HepG2 (cell line): ENCODE data around the gene MORF4L1. TPM values are rescaled to one million over a fixed set of nuclear protein-coding genes. Genes with fewer than 3 reads are reported as not detected.

Experiments
- ARID2 ChIP-seq: sonication (generic); formaldehyde crosslinking; IDR thresholded peaks from 2 replicates; pipeline ENCODE4 v1.8.1; 2022; ENCODE audit warnings: mild to moderate bottlenecking, missing genetic modification reagents, borderline replicate concordance
- FOSL1 ChIP-seq: sonication (generic); formaldehyde crosslinking; IDR thresholded peaks from 2 replicates; pipeline ENCODE4 v1.9.0; 2021; ENCODE audit warnings: missing genetic modification reagents, borderline replicate concordance
- MAFF ChIP-seq: IDR thresholded peaks from 2 replicates; pipeline ENCODE4 v1.6.1; 2011; ENCODE audit warnings: low read depth, low read length, improper control_type of control experiment
- MED1 ChIP-seq: sonication (generic); formaldehyde crosslinking; IDR thresholded peaks from 2 replicates; pipeline ENCODE4 v1.4.0; 2020; ENCODE audit warnings: missing genetic modification reagents
- MIER2 ChIP-seq: IDR thresholded peaks from 2 replicates; pipeline ENCODE4 v1.6.1; 2016; ENCODE audit warnings: missing biosample characterization, missing genetic modification reagents
- MTA1 ChIP-seq: sonication (generic); formaldehyde crosslinking; IDR thresholded peaks from 2 replicates; pipeline ENCODE4 v1.4.0; 2020; ENCODE audit warnings: missing genetic modification reagents, mild to moderate bottlenecking, borderline replicate concordance
- MTF1 ChIP-seq: sonication (generic); formaldehyde crosslinking; IDR thresholded peaks from 2 replicates; pipeline ENCODE4 v1.5.0; 2020; ENCODE audit warnings: missing genetic modification reagents
- NR1H2 ChIP-seq: sonication (generic); formaldehyde crosslinking; IDR thresholded peaks from 2 replicates; pipeline ENCODE4 v1.8.1; 2022; ENCODE audit warnings: low read depth, missing genetic modification reagents, borderline replicate concordance
- POLR2AphosphoS2 ChIP-seq: IDR thresholded peaks from 2 replicates; pipeline ENCODE4 v1.6.1; 2011; ENCODE audit warnings: low read depth, low read length, improper control_type of control experiment
- SMYD3 ChIP-seq: sonication (generic); formaldehyde crosslinking; IDR thresholded peaks from 2 replicates; pipeline ENCODE4 v1.8.1; 2023; ENCODE audit warnings: mild to moderate bottlenecking, missing genetic modification reagents
- ZFYVE20 ChIP-seq: sonication (generic); formaldehyde crosslinking; IDR thresholded peaks from 2 replicates; pipeline ENCODE4 v1.8.0; 2023; ENCODE audit warnings: low read depth, mild to moderate bottlenecking, moderate library complexity, missing genetic modification reagents, borderline replicate concordance
- ZKSCAN8 ChIP-seq: IDR thresholded peaks from 2 replicates; pipeline ENCODE4 v1.6.1; 2016; ENCODE audit warnings: borderline replicate concordance, missing genetic modification reagents, missing compliant biosample characterization
- ZNF333 ChIP-seq: sonication (generic); formaldehyde crosslinking; IDR thresholded peaks from 2 replicates; pipeline ENCODE4 v1.4.0; 2020; ENCODE audit warnings: mild to moderate bottlenecking, missing genetic modification reagents, borderline replicate concordance
- ZNF337 ChIP-seq: sonication (generic); formaldehyde crosslinking; IDR thresholded peaks from 2 replicates; pipeline ENCODE4 v1.5.1; 2020; ENCODE audit warnings: missing genetic modification reagents, low read depth, mild to moderate bottlenecking, borderline replicate concordance
- ZNF431 ChIP-seq: sonication (generic); formaldehyde crosslinking; IDR thresholded peaks from 2 replicates; pipeline ENCODE4 v1.9.0; 2022; ENCODE audit warnings: missing genetic modification reagents, low read depth, mild to moderate bottlenecking, borderline replicate concordance
- ZNF549 ChIP-seq: sonication (generic); formaldehyde crosslinking; IDR thresholded peaks from 2 replicates; pipeline ENCODE4 v1.5.0; 2020; ENCODE audit warnings: missing genetic modification reagents
- ZNF652 ChIP-seq: IDR thresholded peaks from 2 replicates; pipeline ENCODE4 v1.6.1; 2016; ENCODE audit warnings: low read depth, borderline replicate concordance
- ZNF674 ChIP-seq: sonication (generic); formaldehyde crosslinking; IDR thresholded peaks from 2 replicates; pipeline ENCODE4 v1.5.0; 2020; ENCODE audit warnings: low read depth, mild to moderate bottlenecking, missing genetic modification reagents
- polyA plus RNA-seq, 8 experiments: library from polyadenylated mRNA; depleted of rRNA in 3 of 8; stranded (reverse) in 7 of 8; unstranded in 1 of 8; fragments of >200 nt; fragmentation: Illumina TruSeq in 4 of 8; extraction: Trizol in 4 of 8; gene quantifications; 2 replicates each; pipeline versions ENCODE4 v1.2.1 to v1.2.3, GENCODE V29; 2011 to 2016; ENCODE audit warnings: low read depth in 4 of 8, missing spikeins in 1 of 8, mixed read lengths in 1 of 8; ENCODE audit not compliant: insufficient read depth in 1 of 8
- total RNA-seq, 5 experiments: library from RNA; depleted of rRNA; stranded (reverse); fragments of >200 nt; fragmentation: Illumina TruSeq; extraction: Trizol; gene quantifications; 2 replicates each; pipeline ENCODE4 v1.2.3, GENCODE V29; 2016; ENCODE audit warnings: low read depth in 1 of 5
- TF ChIP-seq, protein P1 (sequence below): sonication (generic); formaldehyde crosslinking; IDR thresholded peaks from 2 replicates; pipeline ENCODE4 v1.4.0; 2020; ENCODE audit warnings: missing genetic modification reagents, borderline replicate concordance
- TF ChIP-seq, protein P2 (sequence below): sonication (generic); formaldehyde crosslinking; IDR thresholded peaks from 2 replicates; pipeline ENCODE4 v1.4.0; 2020; ENCODE audit warnings: missing genetic modification reagents
- TF ChIP-seq, protein P3 (sequence below): sonication (generic); formaldehyde crosslinking; IDR thresholded peaks from 2 replicates; pipeline ENCODE4 v1.8.1; 2022; ENCODE audit warnings: low read depth, mild to moderate bottlenecking, missing genetic modification reagents

MORF4L1 gene
- total and polyA plus RNA-seq, 2 of the 13 experiments (the other 11 are each of a cell fraction or from before 2014, with no cell fraction given) = 218 to 219 TPM

DNA sequence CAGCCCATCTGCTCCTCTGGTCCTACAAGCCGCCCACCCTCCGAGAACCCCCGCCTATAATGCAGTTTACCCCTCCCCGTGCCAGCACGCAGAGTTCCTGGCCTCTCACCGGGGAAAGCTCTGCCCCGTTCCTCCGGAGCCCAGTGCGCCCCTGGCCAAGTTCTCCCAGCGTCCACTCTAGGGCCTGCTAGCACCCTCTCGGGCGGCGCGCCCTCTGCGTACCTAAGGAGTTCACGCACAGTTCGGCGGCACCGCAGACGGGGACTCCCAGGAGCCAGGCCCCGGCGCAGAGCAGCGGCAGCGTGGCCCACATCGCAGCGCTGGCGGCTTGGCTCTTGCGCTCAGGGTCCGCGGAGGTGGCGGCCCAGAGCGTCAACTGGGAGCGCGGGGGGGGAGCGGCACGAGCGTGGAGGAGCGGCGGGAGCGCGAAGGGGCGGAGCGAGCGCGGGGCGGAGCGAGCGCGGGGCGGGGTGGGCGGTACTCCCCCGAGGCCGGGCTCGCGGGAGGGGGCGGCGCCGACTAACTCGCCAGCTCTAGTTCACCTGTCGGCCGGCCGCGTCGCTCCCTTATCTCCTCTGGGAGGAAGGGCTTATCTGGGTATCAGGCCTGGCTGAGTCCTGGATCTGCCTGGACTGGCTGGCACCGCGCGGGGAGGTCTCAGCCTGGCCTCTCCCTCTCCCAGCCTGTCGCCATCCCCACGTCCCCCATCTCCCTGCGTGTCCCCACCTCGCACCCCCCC is 72.1 kb downstream of the MORF4L1 start, which contains the start of gene CTSH (continued):
- TF ChIP-seq SMYD3 (CRISPR knock-in tag) = no peak
- TF ChIP-seq, protein P1, sequence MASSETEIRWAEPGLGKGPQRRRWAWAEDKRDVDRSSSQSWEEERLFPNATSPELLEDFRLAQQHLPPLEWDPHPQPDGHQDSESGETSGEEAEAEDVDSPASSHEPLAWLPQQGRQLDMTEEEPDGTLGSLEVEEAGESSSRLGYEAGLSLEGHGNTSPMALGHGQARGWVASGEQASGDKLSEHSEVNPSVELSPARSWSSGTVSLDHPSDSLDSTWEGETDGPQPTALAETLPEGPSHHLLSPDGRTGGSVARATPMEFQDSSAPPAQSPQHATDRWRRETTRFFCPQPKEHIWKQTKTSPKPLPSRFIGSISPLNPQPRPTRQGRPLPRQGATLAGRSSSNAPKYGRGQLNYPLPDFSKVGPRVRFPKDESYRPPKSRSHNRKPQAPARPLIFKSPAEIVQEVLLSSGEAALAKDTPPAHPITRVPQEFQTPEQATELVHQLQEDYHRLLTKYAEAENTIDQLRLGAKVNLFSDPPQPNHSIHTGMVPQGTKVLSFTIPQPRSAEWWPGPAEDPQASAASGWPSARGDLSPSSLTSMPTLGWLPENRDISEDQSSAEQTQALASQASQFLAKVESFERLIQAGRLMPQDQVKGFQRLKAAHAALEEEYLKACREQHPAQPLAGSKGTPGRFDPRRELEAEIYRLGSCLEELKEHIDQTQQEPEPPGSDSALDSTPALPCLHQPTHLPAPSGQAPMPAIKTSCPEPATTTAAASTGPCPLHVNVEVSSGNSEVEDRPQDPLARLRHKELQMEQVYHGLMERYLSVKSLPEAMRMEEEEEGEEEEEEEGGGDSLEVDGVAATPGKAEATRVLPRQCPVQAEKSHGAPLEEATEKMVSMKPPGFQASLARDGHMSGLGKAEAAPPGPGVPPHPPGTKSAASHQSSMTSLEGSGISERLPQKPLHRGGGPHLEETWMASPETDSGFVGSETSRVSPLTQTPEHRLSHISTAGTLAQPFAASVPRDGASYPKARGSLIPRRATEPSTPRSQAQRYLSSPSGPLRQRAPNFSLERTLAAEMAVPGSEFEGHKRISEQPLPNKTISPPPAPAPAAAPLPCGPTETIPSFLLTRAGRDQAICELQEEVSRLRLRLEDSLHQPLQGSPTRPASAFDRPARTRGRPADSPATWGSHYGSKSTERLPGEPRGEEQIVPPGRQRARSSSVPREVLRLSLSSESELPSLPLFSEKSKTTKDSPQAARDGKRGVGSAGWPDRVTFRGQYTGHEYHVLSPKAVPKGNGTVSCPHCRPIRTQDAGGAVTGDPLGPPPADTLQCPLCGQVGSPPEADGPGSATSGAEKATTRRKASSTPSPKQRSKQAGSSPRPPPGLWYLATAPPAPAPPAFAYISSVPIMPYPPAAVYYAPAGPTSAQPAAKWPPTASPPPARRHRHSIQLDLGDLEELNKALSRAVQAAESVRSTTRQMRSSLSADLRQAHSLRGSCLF (CRISPR knock-in tag) = no peak
- TF ChIP-seq MED1 (CRISPR knock-in tag) = peak; percentile 50
- no peak for TF ChIP-seq ZNF549 (CRISPR knock-in tag)
- TF ChIP-seq POLR2AphosphoS2 = no peak
- TF ChIP-seq ZNF333 (CRISPR knock-in tag) = no peak; the same call in 1 of the 2 replicates
- TF ChIP-seq MIER2 (CRISPR knock-in tag) = no peak
- TF ChIP-seq FOSL1 (CRISPR knock-in tag) = no peak
- TF ChIP-seq, protein P2, sequence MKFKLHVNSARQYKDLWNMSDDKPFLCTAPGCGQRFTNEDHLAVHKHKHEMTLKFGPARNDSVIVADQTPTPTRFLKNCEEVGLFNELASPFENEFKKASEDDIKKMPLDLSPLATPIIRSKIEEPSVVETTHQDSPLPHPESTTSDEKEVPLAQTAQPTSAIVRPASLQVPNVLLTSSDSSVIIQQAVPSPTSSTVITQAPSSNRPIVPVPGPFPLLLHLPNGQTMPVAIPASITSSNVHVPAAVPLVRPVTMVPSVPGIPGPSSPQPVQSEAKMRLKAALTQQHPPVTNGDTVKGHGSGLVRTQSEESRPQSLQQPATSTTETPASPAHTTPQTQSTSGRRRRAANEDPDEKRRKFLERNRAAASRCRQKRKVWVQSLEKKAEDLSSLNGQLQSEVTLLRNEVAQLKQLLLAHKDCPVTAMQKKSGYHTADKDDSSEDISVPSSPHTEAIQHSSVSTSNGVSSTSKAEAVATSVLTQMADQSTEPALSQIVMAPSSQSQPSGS (CRISPR knock-in tag) = no peak
- no peak; the same call in 1 of the 2 replicates for TF ChIP-seq ZFYVE20 (CRISPR knock-in tag)
- no peak for TF ChIP-seq ZKSCAN8 (CRISPR knock-in tag)
- no peak for TF ChIP-seq ZNF337 (CRISPR knock-in tag)
- peak; percentile 40; the same call in 1 of the 2 replicates for TF ChIP-seq NR1H2 (CRISPR knock-in tag)
- no peak for TF ChIP-seq ZNF674 (CRISPR knock-in tag)
- no peak for TF ChIP-seq ZNF652 (CRISPR knock-in tag)
- no peak for TF ChIP-seq MTF1 (CRISPR knock-in tag)
- peak; percentile 72; the same call in 1 of the 2 replicates for TF ChIP-seq ZNF431 (CRISPR knock-in tag)
- peak; percentile 89; the same call in 1 of the 2 replicates for TF ChIP-seq MTA1 (CRISPR knock-in tag)
- no peak for TF ChIP-seq MAFF
- TF ChIP-seq ARID2 (CRISPR knock-in tag) = no peak
- TF ChIP-seq, protein P3, sequence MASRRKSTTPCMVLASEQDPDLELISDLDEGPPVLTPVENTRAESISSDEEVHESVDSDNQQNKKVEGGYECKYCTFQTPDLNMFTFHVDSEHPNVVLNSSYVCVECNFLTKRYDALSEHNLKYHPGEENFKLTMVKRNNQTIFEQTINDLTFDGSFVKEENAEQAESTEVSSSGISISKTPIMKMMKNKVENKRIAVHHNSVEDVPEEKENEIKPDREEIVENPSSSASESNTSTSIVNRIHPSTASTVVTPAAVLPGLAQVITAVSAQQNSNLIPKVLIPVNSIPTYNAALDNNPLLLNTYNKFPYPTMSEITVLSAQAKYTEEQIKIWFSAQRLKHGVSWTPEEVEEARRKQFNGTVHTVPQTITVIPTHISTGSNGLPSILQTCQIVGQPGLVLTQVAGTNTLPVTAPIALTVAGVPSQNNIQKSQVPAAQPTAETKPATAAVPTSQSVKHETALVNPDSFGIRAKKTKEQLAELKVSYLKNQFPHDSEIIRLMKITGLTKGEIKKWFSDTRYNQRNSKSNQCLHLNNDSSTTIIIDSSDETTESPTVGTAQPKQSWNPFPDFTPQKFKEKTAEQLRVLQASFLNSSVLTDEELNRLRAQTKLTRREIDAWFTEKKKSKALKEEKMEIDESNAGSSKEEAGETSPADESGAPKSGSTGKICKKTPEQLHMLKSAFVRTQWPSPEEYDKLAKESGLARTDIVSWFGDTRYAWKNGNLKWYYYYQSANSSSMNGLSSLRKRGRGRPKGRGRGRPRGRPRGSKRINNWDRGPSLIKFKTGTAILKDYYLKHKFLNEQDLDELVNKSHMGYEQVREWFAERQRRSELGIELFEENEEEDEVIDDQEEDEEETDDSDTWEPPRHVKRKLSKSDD (CRISPR knock-in tag) = 0 out of 2 replicates have a peak, but pooled peaks have one; percentile 47
